A673 (cell line): Measurements from ENCODE around the gene TOMM5. TPM values are rescaled to one million over a fixed set of nuclear protein-coding genes. Genes with fewer than 3 reads are reported as not detected.

Experiments used
- BruUV-seq: library from RNA; stranded (reverse); fragments of 400-500 nt; replicated peaks from 2 replicates; lab custom pipeline; 2021; lab: Mats Ljungman, UMichigan
- CTCF ChIA-PET: fragments of 300-600 bp; sonication (Branson Sonifier 250); formaldehyde crosslinking; loops from one replicate; lab custom pipeline; 2022; ENCODE audit warnings: antibody characterized with exemption; lab: Charles Lee
- POLR2A ChIA-PET: fragments of 300-600 bp; sonication (Branson Sonifier 250); formaldehyde crosslinking; loops from one replicate; lab custom pipeline; 2022; ENCODE audit warnings: antibody characterized with exemption; ENCODE audit not compliant: low non-redundant PET; lab: Charles Lee
- DNase-seq: peaks from one replicate; pipeline ENCODE4 v3.0.0-alpha.2; 2015; ENCODE audit warnings: low spot score
- H3K27ac ChIP-seq: fragments of 200-600 bp; sonication (generic); 2 replicates; pipeline ENCODE4 v1.5.1; 2016; ENCODE audit warnings: mixed run types, low read depth, mild to moderate bottlenecking, mixed read lengths, antibody characterized with exemption, low read length; ENCODE audit not compliant: poor library complexity, severe bottlenecking
- H3K27me3 ChIP-seq: fragments of 200-600 bp; sonication (generic); replicated peaks from 2 replicates; pipeline ENCODE4 v1.6.1; 2017; ENCODE audit warnings: mixed run types, low read depth, mild to moderate bottlenecking, mixed read lengths, antibody characterized with exemption, low read length; ENCODE audit not compliant: insufficient read depth, poor library complexity
- H3K36me3 ChIP-seq: fragments of 200-600 bp; sonication (generic); 2 replicates; pipeline ENCODE4 v1.6.1; 2016; ENCODE audit warnings: mixed run types, mild to moderate bottlenecking, mixed read lengths, antibody characterized with exemption, low read length; ENCODE audit not compliant: insufficient read depth, poor library complexity, severe bottlenecking
- H3K4me1 ChIP-seq: fragments of 200-600 bp; sonication (generic); 2 replicates; pipeline ENCODE4 v1.6.1; 2017; ENCODE audit warnings: mixed run types, mild to moderate bottlenecking, mixed read lengths, antibody characterized with exemption, low read length; ENCODE audit not compliant: insufficient read depth, poor library complexity, severe bottlenecking
- H3K4me3 ChIP-seq: fragments of 200-600 bp; sonication (generic); 2 replicates; pipeline ENCODE4 v1.5.1; 2016; ENCODE audit warnings: low read depth, mixed run types, mild to moderate bottlenecking, mixed read lengths, low read length; ENCODE audit not compliant: poor library complexity, severe bottlenecking
- H3K9me3 ChIP-seq: fragments of 200-600 bp; sonication (generic); 2 replicates; pipeline ENCODE4 v1.6.1; 2016; ENCODE audit warnings: mixed run types, low read depth, mild to moderate bottlenecking, mixed read lengths, antibody characterized with exemption, low read length; ENCODE audit not compliant: poor library complexity, severe bottlenecking
- EZH2 ChIP-seq: fragments of 200-600 bp; sonication (generic); IDR thresholded peaks from 2 replicates; pipeline ENCODE4 v1.6.1; 2017; ENCODE audit warnings: borderline replicate concordance, low read depth, mild to moderate bottlenecking, mixed read lengths, antibody characterized with exemption, low read length; ENCODE audit not compliant: poor library complexity, severe bottlenecking
- intact Hi-C: fragments of 100-400 bp; cut with micrococcal nuclease; formaldehyde crosslinking; loops from one replicate; pipeline ENCODE4 v1.10.0; 2022; ENCODE audit not compliant: unreplicated experiment
- total RNA-seq: library from RNA; stranded (reverse); gene quantifications from 2 replicates; pipeline ENCODE4 v1.2.3, GENCODE V29; 2021
- TF ChIP-seq, protein P1 (sequence below): fragments of 300-800, 200-600 bp; sonication (generic); conservative IDR thresholded peaks from 2 replicates; pipeline ENCODE4 v1.5.1; 2017; ENCODE audit warnings: low read depth, mild to moderate bottlenecking, antibody characterized with exemption, low read length, moderate library complexity, mixed read lengths

TOMM5 gene
- total RNA-seq, 1 experiment from 2014 or later = 247 TPM

DNA sequence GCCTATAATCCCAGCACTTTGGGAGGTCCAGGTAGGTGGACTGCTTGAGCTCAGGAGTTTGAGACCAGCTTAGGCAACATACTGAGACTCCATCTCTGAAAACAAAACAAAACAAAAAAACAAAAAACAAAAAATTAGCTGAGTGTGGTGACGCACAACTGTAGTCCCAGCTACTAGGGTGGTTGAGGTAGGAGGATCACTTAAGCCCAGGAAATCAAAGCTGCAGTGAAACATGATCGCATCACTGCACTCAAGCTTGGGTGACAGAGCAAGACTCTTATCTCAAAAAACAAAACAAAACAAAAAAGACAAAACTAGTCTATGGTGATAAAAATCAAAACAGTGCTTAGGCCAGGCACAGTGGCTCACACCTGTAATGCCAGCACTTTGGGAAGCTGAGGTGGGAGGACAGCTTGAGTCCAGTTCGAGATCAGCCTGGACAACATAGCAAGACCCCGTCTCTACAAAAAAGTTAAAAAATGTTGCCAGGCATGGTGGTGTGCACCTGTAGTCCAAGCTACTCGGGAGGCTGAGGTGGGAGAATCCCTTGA lies 45.0 kb downstream of the TOMM5 start:
- no peaks in the 10 kb centered on the region for H3K9me3 ChIP-seq
- H3K36me3 ChIP-seq = no peaks in the 10 kb centered on the region
- intact Hi-C loops = no loop called here
- H3K4me1 ChIP-seq = no peaks in the 10 kb centered on the region
- POLR2A ChIA-PET = no interaction called here
- H3K27ac ChIP-seq = no peak overlapping the region
- no peak for DNase-seq
- CTCF ChIA-PET = no interaction called here
- BruUV-seq = no TSS peak
- no peak overlapping the region for H3K4me3 ChIP-seq
- no peaks in the 10 kb centered on the region for H3K27me3 ChIP-seq
- TF ChIP-seq, protein P1, sequence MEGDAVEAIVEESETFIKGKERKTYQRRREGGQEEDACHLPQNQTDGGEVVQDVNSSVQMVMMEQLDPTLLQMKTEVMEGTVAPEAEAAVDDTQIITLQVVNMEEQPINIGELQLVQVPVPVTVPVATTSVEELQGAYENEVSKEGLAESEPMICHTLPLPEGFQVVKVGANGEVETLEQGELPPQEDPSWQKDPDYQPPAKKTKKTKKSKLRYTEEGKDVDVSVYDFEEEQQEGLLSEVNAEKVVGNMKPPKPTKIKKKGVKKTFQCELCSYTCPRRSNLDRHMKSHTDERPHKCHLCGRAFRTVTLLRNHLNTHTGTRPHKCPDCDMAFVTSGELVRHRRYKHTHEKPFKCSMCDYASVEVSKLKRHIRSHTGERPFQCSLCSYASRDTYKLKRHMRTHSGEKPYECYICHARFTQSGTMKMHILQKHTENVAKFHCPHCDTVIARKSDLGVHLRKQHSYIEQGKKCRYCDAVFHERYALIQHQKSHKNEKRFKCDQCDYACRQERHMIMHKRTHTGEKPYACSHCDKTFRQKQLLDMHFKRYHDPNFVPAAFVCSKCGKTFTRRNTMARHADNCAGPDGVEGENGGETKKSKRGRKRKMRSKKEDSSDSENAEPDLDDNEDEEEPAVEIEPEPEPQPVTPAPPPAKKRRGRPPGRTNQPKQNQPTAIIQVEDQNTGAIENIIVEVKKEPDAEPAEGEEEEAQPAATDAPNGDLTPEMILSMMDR = no peak
- TF ChIP-seq EZH2 = no peak

GRCh38 chr9:37543468-37543867 lies 48.9 kb downstream of the TOMM5 start:
- no peak overlapping the region for H3K27ac ChIP-seq
- H3K4me3 ChIP-seq = no peak overlapping the region
- no peak for DNase-seq
- POLR2A ChIA-PET = no interaction called here
- BruUV-seq = no TSS peak
- TF ChIP-seq, protein P1 = no peak
- TF ChIP-seq EZH2 = no peak
- H3K27me3 ChIP-seq = no peaks in the 10 kb centered on the region
- H3K36me3 ChIP-seq = no peaks in the 10 kb centered on the region
- no peaks in the 10 kb centered on the region for H3K9me3 ChIP-seq
- H3K4me1 ChIP-seq = no peaks in the 10 kb centered on the region
- CTCF ChIA-PET = no interaction called here
- intact Hi-C loops = no loop called here

DNA sequence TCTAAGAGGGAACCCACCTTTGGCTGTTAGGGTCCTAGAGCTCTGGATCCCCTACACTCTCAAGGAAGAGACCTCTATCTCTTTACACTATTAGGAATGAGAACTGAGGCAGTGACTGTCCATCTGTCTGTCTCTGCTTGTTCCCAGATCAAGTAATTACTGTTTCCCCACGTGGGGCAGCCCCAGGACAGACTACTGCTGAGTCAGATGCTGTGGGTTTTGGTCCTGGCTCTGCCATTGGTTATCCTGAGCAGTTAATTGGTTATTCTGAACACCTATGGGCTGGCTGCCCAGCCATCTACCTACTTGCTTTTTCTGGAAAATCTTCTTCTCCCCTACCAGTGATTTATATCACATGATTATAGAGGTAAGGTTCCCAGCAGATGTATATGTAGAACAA lies 49.5 kb downstream of the TOMM5 start:
- BruUV-seq = no TSS peak
- POLR2A ChIA-PET = no interaction called here

More for the DNA sequence above, 49.5 kb downstream of the TOMM5 start:
- no peak for TF ChIP-seq EZH2
- TF ChIP-seq, protein P1 = no peak
- no peaks in the 10 kb centered on the region for H3K27me3 ChIP-seq
- no peaks in the 10 kb centered on the region for H3K4me1 ChIP-seq
- DNase-seq = no peak
- H3K36me3 ChIP-seq = no peaks in the 10 kb centered on the region
- CTCF ChIA-PET = no interaction called here
- H3K9me3 ChIP-seq = no peaks in the 10 kb centered on the region
- H3K4me3 ChIP-seq = no peak overlapping the region
- intact Hi-C loops = no loop called here
- no peak overlapping the region for H3K27ac ChIP-seq
